GM12874 (cell line): ENCODE data around the gene CALCOCO1.

Source experiments
- TF ChIP-seq, protein P1 (sequence below): IDR thresholded peaks from 2 replicates; pipeline ENCODE4 v1.5.1; 2011; ENCODE audit warnings: low read depth, mild to moderate bottlenecking, control low read depth, low read length, moderate library complexity; ENCODE audit not compliant: insufficient read depth

Gene CALCOCO1

GRCh38 chr12:53750812-53751335 is 23.6 kb upstream of the CALCOCO1 start:
- TF ChIP-seq, protein P1, sequence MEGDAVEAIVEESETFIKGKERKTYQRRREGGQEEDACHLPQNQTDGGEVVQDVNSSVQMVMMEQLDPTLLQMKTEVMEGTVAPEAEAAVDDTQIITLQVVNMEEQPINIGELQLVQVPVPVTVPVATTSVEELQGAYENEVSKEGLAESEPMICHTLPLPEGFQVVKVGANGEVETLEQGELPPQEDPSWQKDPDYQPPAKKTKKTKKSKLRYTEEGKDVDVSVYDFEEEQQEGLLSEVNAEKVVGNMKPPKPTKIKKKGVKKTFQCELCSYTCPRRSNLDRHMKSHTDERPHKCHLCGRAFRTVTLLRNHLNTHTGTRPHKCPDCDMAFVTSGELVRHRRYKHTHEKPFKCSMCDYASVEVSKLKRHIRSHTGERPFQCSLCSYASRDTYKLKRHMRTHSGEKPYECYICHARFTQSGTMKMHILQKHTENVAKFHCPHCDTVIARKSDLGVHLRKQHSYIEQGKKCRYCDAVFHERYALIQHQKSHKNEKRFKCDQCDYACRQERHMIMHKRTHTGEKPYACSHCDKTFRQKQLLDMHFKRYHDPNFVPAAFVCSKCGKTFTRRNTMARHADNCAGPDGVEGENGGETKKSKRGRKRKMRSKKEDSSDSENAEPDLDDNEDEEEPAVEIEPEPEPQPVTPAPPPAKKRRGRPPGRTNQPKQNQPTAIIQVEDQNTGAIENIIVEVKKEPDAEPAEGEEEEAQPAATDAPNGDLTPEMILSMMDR, result no peak

DNA sequence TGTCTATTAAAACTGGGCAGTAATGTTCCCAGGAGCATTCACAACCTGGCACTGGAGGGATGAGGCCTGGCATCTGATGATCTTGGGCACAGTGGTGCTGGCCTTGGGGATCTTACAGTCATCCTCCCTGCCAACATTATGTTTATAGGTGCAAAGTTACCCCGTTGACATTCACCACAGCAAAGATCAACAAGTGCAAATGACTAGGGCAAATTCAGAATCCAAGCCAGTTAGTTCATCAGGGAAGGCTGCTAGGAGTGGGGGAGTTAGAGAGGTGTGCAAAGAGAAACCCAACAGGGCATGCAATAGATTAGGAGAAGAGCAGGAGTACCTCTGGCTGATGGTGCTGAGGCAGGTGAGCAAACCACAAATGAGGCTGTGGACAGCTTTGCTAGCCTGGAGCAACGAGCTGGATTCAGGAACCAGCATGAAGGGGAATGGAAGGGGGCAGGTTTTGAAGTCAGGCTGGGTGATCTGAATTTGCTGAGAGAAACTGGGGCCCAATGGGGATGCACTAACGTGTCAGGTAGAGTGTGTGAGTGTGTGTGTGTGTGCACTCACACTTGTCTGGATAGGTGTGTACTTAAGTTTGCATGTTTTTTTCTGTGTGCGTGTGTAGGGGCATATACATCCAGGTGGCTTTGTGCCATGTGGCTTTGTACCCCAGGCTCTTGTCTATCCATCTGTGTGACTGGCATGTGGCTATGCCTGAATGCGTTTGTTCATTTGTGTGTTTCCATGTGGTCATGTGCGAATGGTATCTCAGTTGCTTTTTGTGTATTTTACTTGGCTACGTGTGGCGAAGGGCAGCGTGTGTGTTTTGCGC is 22.9 kb upstream of the CALCOCO1 start:
- TF ChIP-seq, protein P1, result no peak

- TF ChIP-seq, protein P1, result no peak
Measured at GRCh38 chr12:53748072-53748840, 21.0 kb upstream of the CALCOCO1 start.

DNA sequence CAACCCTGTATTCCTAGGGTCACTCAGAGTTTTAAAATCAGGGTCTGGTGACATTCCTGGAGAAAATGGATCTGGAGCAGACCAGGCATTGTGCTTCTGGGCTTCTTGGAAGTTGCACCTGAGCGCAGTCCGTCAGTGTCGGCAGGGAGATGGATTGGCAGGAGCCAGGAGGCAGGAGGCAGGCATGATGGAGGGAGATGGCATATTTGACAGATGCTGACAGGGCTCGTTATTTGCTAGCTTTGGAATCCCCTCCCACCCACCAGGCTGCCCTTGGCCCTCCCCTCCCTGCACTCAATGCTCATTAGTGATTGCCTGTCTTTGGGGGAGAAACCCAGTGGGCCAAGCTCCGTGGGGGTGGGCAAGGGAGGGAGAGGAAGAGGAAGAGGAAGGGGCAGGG is 19.8 kb upstream of the CALCOCO1 start:
- TF ChIP-seq, protein P1, result no peak

GRCh38 chr12:53746592-53747092 is 19.4 kb upstream of the CALCOCO1 start:
- TF ChIP-seq, protein P1, result peak; percentile 100

DNA sequence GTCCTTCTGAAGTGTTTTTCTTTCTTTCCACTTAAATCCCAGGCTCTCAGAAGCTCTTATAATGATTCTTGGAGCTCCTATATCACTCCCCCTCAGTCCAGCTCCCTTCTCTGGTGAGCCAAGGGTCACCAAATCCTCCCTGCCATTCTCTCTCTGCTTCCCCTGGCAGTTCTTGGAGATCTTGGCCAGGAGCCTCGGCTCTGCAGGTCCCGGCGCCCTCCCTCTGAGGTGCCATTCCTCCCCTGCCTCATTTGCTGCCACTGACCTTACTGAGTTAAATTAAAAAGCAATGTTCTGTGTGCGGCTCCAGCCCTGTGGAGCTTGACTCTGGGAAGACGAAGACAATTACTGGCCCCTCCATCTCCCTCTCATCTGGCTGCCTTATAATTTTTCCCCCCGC is 17.5 kb upstream of the CALCOCO1 start:
- TF ChIP-seq, protein P1, result no peak

- TF ChIP-seq, protein P1, result no peak
Measured at GRCh38 chr12:53744130-53744441, 16.8 kb upstream of the CALCOCO1 start.
